Upper lobe of left lung (tissue), 4 donors: ENCODE results near the gene CLNK.

Source experiments
- EP300 ChIP-seq, 4 donors: sonication (generic); formaldehyde crosslinking; IDR thresholded peaks; one replicate each; pipeline ENCODE4 v1.5.1; 2017; ENCODE audit warnings: antibody characterized with exemption in 4 of 4, control low read depth in 2 of 4
- TF ChIP-seq, protein P1 (sequence below), 6 experiments: fragments of 450-650 bp in 4 of 6; fragments of 200-600 bp in 2 of 6; sonication (generic) in 2 of 6; IDR thresholded peaks; one replicate each; pipeline ENCODE4 v1.5.1; 2016 to 2019; ENCODE audit warnings: antibody characterized with exemption in 6 of 6

DNA sequence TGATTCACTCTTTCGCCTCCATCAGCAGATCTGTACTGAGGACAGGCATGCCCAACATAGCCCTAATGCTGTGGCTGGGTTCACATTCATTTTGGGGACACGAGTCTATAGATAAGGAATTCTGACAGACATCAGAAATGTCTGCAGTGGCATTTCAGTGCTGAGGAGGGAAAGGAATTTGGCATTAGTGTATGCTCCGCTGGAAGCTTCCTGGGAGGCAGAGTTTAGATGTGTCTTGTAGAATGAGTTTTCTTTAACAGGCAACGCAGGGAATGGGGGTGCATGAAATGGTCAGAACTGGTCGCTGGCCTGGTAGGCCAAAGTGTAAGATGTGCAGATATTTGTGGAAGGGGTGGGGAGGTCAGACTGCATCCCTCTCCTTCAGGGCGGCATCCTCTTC is 183.8 kb downstream of the CLNK start:
- TF ChIP-seq, protein P1, sequence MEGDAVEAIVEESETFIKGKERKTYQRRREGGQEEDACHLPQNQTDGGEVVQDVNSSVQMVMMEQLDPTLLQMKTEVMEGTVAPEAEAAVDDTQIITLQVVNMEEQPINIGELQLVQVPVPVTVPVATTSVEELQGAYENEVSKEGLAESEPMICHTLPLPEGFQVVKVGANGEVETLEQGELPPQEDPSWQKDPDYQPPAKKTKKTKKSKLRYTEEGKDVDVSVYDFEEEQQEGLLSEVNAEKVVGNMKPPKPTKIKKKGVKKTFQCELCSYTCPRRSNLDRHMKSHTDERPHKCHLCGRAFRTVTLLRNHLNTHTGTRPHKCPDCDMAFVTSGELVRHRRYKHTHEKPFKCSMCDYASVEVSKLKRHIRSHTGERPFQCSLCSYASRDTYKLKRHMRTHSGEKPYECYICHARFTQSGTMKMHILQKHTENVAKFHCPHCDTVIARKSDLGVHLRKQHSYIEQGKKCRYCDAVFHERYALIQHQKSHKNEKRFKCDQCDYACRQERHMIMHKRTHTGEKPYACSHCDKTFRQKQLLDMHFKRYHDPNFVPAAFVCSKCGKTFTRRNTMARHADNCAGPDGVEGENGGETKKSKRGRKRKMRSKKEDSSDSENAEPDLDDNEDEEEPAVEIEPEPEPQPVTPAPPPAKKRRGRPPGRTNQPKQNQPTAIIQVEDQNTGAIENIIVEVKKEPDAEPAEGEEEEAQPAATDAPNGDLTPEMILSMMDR (IDR thresholded peaks at IDR 0.05): no peak
- TF ChIP-seq EP300 (IDR thresholded peaks at IDR 0.05): no peak
